Hepatocyte (in vitro differentiated cells): ENCODE measurements around the gene SFXN1. TPM values are rescaled to one million over a fixed set of nuclear protein-coding genes. Genes with fewer than 3 reads are reported as not detected.
"Not testable (repeated sequence)": the region's sequence is repeated elsewhere in the genome, so short reads cannot be mapped to it uniquely, and the experiment has no call there.

Experiments used
- DNase-seq: peaks from one replicate; pipeline ENCODE4 v3.0.0-alpha.2; 2016; ENCODE audit warnings: low spot score
- H2AFZ ChIP-seq: fragments of 200-600 bp; sonication (generic); 2 replicates; pipeline ENCODE4 v1.6.0; 2016; ENCODE audit warnings: antibody characterized with exemption, mild to moderate bottlenecking
- H3K27ac ChIP-seq: fragments of 200-600 bp; sonication (generic); 2 replicates; pipeline ENCODE4 v1.5.1; 2016; ENCODE audit warnings: mild to moderate bottlenecking
- H3K27me3 ChIP-seq: fragments of 200-600 bp; sonication (generic); 2 replicates; pipeline ENCODE4 v1.6.1; 2016
- H3K36me3 ChIP-seq: fragments of 200-600 bp; sonication (generic); replicated peaks from 2 replicates; pipeline ENCODE4 v1.5.1; 2016; ENCODE audit warnings: low read depth; ENCODE audit not compliant: insufficient read depth
- H3K4me1 ChIP-seq: fragments of 200-600 bp; sonication (generic); 2 replicates; pipeline ENCODE4 v1.5.1; 2016; ENCODE audit warnings: mild to moderate bottlenecking, moderate library complexity; ENCODE audit not compliant: insufficient read depth
- H3K4me2 ChIP-seq: fragments of 200-600 bp; sonication (generic); 2 replicates; pipeline ENCODE4 v1.6.0; 2016
- H3K4me3 ChIP-seq: fragments of 200-600 bp; sonication (generic); 2 replicates; pipeline ENCODE4 v1.5.1; 2016; ENCODE audit warnings: mild to moderate bottlenecking
- H3K79me2 ChIP-seq: fragments of 200-600 bp; sonication (generic); 2 replicates; pipeline ENCODE4 v1.6.0; 2017; ENCODE audit warnings: mild to moderate bottlenecking
- H3K9me2 ChIP-seq: fragments of 200-600 bp; sonication (generic); replicated peaks from 2 replicates; pipeline ENCODE4 v1.6.0; 2017; ENCODE audit warnings: mild to moderate bottlenecking; ENCODE audit not compliant: insufficient read depth
- H3K9me3 ChIP-seq: fragments of 200-600 bp; sonication (generic); 2 replicates; pipeline ENCODE4 v1.5.1; 2016; ENCODE audit warnings: low read depth, mild to moderate bottlenecking
- H4K20me1 ChIP-seq: fragments of 200-600 bp; sonication (generic); 2 replicates; pipeline ENCODE4 v1.6.0; 2016; ENCODE audit warnings: mild to moderate bottlenecking; ENCODE audit not compliant: insufficient read depth, poor library complexity, severe bottlenecking
- EZH2 ChIP-seq: fragments of 200-600 bp; sonication (generic); IDR thresholded peaks from 2 replicates; pipeline ENCODE4 v1.6.1; 2016; ENCODE audit warnings: antibody characterized with exemption, mild to moderate bottlenecking, borderline replicate concordance
- EZH2phosphoT487 ChIP-seq: fragments of 200-600 bp; sonication (generic); IDR thresholded peaks from one replicate; pipeline ENCODE4 v1.6.1; 2018; ENCODE audit warnings: antibody characterized with exemption, mild to moderate bottlenecking, low read depth, moderate library complexity; ENCODE audit not compliant: unreplicated experiment, severe bottlenecking
- WGBS: methylation state at CpG from one replicate; pipeline ENCODE4 v1.1.6; 2016; ENCODE audit warnings: low lambda C conversion rate; ENCODE audit errors: missing lambda C conversion rate; 5-methylcytosine and 5-hydroxymethylcytosine counted together
- polyA plus RNA-seq: library from polyadenylated mRNA; unstranded; fragments of >200 nt; fragmentation: Nextera tagmentation; extraction: Ambion mirVana; gene quantifications from 2 replicates; pipeline ENCODE4 v1.2.1, GENCODE V29; 2016
- total RNA-seq: library from RNA; depleted of rRNA; stranded (reverse); fragments of >200 nt; gene quantifications from 2 replicates; pipeline ENCODE4 v1.2.3, GENCODE V29; 2014
- TF ChIP-seq, protein P1 (sequence below): fragments of 200-600 bp; sonication (generic); IDR thresholded peaks from 2 replicates; pipeline ENCODE4 v1.5.1; 2016; ENCODE audit warnings: antibody characterized with exemption, mild to moderate bottlenecking; ENCODE audit not compliant: poor library complexity

The SFXN1 gene
- total and polyA plus RNA-seq, 2 experiments from 2014 or later, result 57.0 to 110 TPM

GRCh38 chr5:175452166-175452565, 26.2 kb upstream of the SFXN1 start:
- peaks cover 17% of the 10 kb centered on the region for H3K27me3 ChIP-seq

DNA sequence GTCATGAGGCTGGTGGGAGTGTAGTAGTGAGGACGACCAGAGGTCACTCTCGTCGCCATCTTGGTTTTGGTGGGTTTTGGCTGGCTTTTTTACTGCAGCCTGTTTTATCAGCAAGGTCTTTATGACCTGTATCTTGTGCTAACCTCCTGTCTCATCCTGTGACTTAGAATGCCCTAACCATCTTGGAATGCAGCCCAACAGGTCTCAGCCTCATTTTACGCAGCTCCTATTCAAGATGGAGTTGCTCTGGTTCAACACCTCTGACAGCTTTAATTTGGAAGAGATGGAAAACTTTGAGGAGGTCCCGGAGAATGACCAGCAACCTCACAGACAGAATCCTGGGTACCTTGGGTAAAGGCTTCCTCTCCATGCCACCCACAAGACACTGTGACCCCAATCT, 24.0 kb upstream of the SFXN1 start:
- H3K9me3 ChIP-seq, H3K4me2 ChIP-seq, H2AFZ ChIP-seq, H3K4me3 ChIP-seq, H3K4me1 ChIP-seq, H3K79me2 ChIP-seq, H3K36me3 ChIP-seq, H3K27ac ChIP-seq, H4K20me1 ChIP-seq, H3K9me2 ChIP-seq, DNase-seq: not testable (repeated sequence)
- 90% methylated on average over 5 of the region's 5 CpGs for WGBS
- peaks cover 11% of the 10 kb centered on the region for H3K27me3 ChIP-seq

More at GRCh38 chr5:175452166-175452565, 26.2 kb upstream of the SFXN1 start:
- H3K27ac ChIP-seq, result no peak overlapping the region
- no peaks in the 10 kb centered on the region for H3K9me3 ChIP-seq
- no peaks in the 10 kb centered on the region for H3K4me1 ChIP-seq
- H3K79me2 ChIP-seq, result no peaks in the 10 kb centered on the region
- H2AFZ ChIP-seq, result no peak overlapping the region
- H3K9me2 ChIP-seq, result no peaks in the 10 kb centered on the region
- no peaks in the 10 kb centered on the region for H3K36me3 ChIP-seq
- DNase-seq, result no peak
- H3K4me3 ChIP-seq, result no peak overlapping the region
- H3K4me2 ChIP-seq, result no peak overlapping the region
- no peaks in the 10 kb centered on the region for H4K20me1 ChIP-seq
- TF ChIP-seq EZH2 (no peak), EZH2phosphoT487 (no peak)
- TF ChIP-seq, protein P1, sequence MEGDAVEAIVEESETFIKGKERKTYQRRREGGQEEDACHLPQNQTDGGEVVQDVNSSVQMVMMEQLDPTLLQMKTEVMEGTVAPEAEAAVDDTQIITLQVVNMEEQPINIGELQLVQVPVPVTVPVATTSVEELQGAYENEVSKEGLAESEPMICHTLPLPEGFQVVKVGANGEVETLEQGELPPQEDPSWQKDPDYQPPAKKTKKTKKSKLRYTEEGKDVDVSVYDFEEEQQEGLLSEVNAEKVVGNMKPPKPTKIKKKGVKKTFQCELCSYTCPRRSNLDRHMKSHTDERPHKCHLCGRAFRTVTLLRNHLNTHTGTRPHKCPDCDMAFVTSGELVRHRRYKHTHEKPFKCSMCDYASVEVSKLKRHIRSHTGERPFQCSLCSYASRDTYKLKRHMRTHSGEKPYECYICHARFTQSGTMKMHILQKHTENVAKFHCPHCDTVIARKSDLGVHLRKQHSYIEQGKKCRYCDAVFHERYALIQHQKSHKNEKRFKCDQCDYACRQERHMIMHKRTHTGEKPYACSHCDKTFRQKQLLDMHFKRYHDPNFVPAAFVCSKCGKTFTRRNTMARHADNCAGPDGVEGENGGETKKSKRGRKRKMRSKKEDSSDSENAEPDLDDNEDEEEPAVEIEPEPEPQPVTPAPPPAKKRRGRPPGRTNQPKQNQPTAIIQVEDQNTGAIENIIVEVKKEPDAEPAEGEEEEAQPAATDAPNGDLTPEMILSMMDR, result no peak
- WGBS, result 91% methylated on average over 2 of the region's 2 CpGs

DNA sequence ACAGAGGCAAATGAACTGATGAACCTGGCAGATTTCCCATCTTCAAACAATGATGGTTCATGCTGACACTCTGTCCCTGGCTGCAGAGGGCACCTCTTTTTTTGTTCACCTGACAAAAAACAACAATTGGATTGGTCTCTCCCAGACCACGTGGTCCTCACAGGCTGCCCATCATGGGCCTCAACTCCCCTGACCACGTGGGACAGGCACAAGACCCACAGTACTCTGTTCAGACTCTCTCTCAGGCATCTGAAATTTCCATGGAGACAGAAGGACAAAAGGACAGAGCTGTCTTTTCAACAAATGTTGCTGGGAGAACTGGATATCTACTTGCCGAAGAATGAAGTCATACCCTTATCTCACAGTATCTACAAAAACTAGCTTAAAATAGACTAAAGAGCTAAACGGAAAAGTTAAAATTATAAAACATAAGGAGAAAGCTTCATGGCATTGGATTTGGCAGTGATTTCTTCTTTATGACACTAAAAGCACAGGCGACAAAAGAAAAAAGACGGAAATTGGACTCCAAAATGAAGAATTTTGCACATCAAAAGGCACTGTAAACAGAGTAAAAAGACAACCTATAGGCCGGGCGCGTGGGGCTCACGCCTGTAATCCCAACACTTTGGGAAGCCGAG, 22.1 kb upstream of the SFXN1 start:
- Histone ChIP-seq H3K36me3 (no peaks in the 10 kb centered on the region), H3K27ac (no peak overlapping the region), H2AFZ (no peak overlapping the region), H4K20me1 (no peaks in the 10 kb centered on the region), H3K9me3 (no peaks in the 10 kb centered on the region), H3K4me3 (no peak overlapping the region), H3K4me2 (no peak overlapping the region), H3K27me3 (peaks cover 11% of the 10 kb centered on the region), H3K4me1 (no peaks in the 10 kb centered on the region), H3K79me2 (no peaks in the 10 kb centered on the region), H3K9me2 (no peaks in the 10 kb centered on the region)
- DNase-seq, result no peak
- WGBS, result 85% methylated on average over 11 of the region's 11 CpGs
- TF ChIP-seq, protein P1, result no peak
- TF ChIP-seq EZH2phosphoT487 (no peak), EZH2 (no peak)

DNA sequence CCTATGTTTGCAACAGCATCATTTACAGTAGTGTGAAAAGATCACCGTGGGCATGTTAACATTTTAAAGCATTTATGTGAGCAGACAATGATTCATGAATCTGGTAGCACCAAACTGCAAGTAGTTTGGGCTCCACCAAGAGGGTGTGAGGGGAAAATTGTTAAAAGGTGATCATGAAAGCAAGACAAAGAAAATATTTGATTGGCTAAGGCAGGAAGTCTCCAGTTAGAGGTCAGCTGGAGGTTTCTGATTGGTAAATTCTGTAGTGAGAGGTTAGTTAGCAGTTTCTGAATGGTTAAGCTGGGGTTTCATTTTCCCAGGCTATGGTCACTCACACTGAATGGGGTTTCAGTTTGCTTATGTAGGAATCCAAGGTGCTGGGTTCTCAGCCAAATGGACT, 20.9 kb upstream of the SFXN1 start:
- WGBS, result 71% methylated on average over 1 of the region's 1 CpG
- no peaks in the 10 kb centered on the region for H3K4me1 ChIP-seq
- no peaks in the 10 kb centered on the region for H3K9me2 ChIP-seq
- peaks cover 11% of the 10 kb centered on the region for H3K27me3 ChIP-seq
- no peaks in the 10 kb centered on the region for H3K9me3 ChIP-seq
- no peak overlapping the region for H3K4me3 ChIP-seq
- no peak overlapping the region for H2AFZ ChIP-seq
- no peak for DNase-seq
- no peaks in the 10 kb centered on the region for H3K79me2 ChIP-seq
- TF ChIP-seq, protein P1, result no peak
- TF ChIP-seq EZH2phosphoT487, result no peak
- TF ChIP-seq EZH2, result no peak
- H4K20me1 ChIP-seq, result no peaks in the 10 kb centered on the region
- no peak overlapping the region for H3K4me2 ChIP-seq
- no peaks in the 10 kb centered on the region for H3K36me3 ChIP-seq
- H3K27ac ChIP-seq, result no peak overlapping the region
